GM11168 (cell line): Measurements from ENCODE around the gene ZNF750.

ENCODE experiments used
- in situ Hi-C: fragments of 300-500 bp; cut with MboI; formaldehyde crosslinking; loops from one replicate; pipeline ENCODE4 v1.12.0; 2022; ENCODE audit warnings: low sequenced_read_pairs; ENCODE audit not compliant: unreplicated experiment

The ZNF750 gene

DNA sequence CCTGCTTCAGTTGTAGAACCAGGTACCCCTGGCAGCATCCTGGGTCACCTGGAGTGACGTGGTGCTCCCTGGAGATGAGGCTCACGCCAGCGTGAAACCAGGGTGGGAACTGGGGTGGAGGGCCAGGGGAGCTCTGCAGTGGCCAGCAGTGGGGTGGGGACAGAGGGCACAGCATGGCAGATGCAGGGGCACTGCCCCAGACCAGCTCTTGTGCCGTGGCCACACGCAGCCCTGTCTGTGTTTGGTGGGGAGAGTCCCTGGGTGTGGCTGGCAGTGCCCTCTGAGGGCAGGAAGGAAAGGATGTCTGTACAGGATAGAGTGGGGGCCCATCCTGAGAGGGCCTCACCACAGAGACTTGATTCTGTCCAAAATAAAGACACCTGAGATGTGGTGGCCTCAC is 24.5 kb downstream of the ZNF750 start:
- in situ Hi-C loops: no loop called here

DNA sequence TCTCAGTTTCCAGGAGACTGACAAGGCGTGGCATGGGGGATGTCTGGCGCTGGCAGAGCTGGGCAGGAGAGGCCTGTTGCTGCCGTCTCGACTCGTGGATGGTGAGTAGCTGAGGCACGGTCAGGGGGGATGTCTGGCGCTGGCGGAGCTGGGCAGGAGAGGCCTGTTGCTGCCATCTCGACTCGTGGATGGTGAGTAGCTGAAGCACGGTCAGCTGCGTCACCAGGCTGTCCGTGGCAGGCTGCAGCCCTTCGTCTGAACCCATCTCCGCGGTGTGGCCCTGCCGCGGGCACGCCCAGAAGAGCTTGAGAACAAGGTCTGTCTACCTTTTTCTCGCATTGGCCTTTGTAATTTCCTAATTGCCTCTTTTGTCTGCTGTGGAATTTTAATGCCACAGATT is 25.0 kb downstream of the ZNF750 start:
- in situ Hi-C loops: no loop called here

DNA sequence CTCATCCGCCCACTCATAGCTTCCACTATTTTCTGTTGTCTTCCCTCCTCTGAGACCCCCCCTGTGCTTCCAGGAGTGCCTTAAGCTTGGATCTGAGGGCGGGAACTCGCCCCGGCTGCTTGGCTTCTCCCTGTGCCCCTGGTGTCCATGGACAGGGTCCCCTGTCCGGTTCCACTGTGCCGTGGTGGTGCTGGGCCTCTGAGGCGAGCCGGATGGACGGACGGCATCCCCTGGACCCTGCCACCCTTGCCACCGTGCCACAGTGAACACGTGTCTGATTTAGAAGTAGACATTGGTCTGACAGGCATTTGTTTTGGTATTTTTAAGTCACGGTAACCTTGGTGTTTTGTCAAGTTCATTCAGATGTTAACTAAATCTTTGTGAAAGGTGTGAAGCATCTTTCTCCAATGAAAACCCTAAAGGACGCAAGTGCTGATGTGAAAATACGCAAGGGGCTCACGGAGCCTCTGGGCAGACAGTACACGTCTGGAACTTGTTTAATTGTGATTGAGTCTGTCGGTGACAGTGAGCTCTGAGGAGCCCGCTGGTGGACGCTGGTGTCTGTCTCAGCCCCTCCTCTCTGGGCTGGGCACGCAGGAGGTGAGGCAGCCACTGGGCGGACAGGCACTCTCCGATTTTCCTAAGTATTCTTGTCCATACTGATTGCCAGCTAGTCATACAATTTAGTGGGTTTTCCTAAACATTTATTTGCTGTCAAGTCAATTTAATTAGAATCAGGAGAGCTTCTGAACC is 26.3 kb downstream of the ZNF750 start:
- in situ Hi-C loops: no loop called here

DNA sequence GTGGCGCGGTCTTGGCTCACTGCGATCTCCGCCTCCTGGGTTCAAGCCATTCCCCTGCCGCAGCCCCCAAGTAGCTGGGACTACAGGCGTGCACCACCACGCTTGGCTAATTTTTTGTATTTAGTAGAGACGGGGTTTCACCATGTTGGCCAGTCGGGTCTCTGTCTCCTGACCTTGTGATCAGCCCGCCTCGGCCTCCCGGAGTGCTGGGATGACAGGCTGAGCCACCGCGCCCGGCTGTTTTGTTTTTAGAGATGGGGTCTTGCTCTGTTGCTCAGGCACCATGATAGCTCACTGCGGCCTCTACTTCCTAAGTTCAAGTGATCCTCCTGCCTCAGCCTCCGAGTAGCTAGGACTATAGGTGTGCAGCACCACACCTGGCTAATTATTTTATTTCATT is 27.2 kb downstream of the ZNF750 start:
- in situ Hi-C loops: no loop called here

DNA sequence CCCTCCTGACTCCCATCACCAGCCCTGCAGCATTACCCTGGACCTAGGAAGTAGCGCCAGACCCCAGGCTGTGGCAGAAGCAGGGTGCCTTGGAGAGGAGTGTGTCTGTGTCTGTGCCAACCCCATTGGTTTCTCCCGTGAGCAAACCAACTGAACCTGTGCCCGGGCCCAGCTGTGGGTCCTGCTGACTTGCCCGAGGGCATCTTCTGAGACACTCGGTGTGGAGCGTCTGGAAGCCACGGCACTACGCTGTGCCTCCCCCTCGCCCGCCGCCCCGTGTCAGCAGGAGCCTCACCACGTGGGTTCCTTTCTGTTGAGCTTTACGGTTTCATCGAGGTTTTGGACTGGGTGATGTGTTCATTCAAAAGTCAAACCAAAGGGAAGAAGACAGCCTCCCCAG is 27.8 kb downstream of the ZNF750 start:
- in situ Hi-C loops: no loop called here

DNA sequence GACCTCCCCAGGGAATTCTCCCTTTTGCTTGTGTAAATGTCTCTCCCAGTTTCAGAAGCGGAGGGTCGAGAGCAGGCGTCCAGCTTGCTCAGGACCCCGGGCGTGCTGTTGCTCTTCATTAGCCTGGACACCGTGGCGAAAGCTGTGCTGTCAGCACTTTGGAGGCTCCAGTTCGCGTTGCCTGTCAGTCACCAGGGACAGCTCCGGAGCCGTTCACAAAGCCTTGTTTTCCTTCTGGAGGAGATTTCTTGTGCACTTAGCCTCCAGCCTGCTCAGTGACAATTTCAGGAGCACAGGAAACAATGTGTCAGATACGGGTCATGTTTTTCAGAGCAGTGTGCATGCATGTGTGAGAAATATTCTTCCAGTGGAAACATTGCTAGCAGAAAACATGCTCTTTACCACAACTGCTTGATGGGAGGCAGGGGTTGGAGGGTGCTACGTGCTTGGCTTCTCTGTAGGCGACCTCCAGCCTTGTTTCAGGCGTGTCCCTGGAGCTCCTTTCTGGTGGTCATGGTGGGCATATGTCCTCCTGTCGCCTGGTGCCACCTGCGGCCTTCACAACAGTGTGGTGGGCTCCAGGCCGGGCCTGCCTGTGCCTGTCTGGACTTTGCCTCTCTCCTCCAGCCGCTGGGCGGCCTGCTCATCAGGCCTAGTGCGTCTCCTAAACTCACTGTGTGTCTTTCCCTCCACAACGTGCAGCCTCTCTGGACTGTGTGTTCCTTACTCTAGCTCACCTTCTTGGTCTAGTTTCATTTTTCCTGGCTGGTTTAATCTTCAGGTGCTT is 29.0 kb downstream of the ZNF750 start:
- in situ Hi-C loops: no loop called here

DNA sequence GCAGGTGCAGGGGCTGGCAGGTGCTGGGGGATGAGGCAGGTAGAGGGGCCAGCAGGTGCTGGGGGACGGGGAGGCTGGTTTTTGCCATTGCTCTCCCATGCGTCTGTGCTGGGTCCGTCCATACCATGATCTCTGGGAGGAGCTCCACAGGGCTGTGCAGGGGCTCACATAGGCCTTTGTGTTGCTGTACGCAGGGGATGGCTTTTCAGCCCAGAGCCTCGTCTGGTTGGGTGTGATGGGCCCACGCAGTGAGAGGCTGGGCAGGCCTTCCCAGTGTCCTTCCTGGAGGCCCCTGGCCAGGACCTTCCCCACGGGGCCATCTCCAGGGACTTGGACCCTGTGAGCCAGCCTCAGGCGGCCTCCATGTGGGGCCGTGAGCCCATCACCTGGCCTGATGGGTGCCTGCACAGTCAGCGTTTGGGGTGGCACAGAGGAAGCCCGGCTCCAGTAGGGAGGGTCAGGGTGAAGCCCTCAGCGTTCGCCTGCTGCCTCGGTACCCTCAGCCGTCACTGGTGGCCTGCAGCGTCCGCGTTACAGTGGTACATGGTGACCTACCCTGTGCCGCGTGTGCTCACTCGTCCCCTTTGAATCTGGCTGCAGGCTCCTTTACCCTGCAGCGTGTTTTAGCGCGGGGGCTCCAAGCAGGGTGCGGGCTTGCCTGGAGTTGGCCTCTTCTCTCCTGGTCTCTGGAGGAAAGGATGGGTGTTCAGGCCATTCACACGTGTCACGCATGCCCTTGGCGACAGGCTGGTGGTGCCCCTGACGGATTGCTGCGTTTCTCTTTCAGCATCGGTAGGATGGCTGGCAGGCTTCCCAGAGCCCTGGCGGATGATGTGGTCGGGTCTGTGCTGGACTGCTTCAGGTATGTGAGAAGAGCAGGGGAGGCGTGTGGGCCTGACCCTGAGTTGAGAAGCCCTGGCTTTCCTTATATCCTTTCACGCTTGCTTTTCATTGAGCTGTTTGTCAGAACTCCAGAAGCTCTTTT is 30.6 kb downstream of the ZNF750 start:
- in situ Hi-C loops: no loop called here

DNA sequence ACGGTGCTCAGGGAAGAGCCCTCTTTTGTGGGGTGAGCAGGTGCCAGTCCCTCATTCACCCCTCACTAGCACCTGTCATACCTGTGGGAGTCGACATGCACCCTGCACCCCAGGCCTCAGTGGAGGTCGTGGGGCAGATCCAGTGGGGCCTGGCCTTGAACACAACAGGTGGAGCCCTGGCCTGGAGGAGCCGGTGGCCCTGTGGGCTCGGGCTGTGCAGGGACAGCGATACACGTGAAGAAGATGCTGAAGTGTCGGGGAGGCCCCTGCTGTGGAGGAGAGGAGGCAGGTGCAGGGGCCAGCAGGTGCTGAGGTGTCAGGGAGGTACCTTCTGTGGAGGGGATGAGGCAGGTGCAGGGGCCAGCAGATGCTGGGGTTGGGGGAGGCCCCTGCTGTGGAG is 31.8 kb downstream of the ZNF750 start:
- in situ Hi-C loops: no loop called here

DNA sequence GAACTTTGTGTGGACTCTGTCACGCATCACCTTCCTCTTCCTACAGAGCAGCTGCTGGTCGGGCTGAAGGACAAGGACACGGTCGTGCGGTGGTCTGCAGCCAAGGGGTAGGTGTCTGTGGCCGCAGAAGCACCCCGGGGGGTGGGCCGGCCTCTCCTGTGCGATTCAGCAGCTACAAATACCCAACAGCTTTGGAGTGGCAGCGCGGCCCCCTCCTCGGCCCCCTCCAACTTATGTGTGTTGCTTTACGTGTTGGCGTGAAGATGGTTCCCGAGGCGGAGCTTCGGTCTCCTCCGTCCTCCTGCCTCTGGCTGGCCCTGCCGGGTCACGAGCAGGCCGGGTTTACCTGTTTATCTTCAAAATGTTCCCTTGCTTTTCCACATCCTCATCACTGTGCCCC is 32.3 kb downstream of the ZNF750 start:
- in situ Hi-C loops: no loop called here

DNA sequence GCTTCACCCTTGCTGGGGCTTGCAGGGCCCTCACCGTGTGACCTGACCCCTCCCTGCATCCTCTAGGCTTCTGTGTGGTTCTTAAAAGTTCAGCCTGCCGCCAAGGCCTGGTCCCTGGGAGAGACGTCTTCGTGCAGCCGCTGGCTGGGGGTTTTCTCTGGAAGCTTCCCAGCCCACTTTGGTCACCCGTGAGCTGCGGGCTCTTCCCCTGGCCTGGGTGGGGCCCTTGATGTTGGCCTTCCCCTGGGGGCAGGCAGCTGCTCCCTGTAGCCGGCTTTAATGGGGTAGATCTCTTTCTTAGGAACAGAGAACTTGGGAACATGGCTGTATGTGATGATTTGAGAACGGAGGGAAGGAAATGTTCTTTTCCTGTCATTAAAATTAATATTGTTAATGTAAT is 32.7 kb downstream of the ZNF750 start:
- in situ Hi-C loops: no loop called here

DNA sequence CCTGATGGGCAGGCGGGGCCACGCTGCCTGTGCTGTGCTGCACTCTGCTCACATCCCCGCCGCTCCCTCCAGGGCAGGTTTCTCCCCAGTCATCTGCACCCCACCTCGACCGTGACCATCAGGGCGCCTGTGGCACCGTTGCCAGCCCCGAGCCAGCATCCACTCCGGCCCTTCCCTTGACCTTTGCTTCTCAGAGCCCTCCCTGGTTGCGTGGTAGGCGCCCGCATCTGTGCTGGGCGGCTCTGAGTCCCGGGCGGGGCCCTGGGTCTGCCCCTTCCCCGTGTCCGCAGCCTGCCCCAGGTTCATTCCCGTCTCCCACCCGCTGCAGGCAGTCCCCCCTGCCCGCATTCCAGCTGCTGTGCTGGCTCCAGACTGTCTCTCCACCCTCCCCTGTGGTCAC is 33.2 kb downstream of the ZNF750 start:
- in situ Hi-C loops: no loop called here

DNA sequence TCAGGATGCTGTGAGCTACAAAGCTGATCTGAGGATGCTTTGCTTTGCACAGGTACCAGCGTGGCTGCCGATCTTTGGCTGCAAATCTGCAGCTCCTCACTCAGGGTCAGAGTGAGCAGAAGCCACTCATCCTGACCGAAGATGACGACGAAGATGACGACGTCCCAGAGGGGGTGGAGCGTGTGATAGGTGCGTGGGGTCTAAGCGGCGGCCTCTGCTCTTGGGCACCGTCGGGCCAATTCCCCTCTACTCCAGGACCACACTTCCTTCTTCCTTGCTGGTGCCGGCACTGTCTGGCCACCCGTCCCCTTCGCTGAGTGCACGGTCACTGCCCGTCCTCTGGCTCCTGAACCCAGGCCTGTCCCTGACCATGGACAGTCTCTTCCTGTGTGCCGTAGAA is 34.0 kb downstream of the ZNF750 start:
- in situ Hi-C loops: no loop called here

DNA sequence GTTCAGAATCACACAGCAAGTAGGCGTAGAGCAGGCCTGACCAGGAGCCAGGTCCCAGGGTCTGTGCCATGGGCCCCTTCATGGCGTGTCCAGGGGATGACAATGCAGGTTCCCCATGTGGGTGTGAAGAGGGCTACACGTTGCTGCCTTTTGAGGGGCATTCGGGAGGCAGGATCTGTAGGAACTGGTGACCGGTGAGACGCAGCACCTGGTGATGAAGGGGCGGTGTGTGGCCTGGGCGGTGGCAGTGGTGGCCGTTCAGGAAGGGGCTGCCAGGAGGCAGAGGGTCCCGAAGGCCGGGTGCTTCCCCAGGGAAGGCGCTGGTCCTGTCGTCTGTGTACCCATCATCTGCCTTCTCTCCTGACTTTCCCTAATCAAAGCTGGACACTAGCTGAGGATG is 34.6 kb downstream of the ZNF750 start:
- in situ Hi-C loops: no loop called here

DNA sequence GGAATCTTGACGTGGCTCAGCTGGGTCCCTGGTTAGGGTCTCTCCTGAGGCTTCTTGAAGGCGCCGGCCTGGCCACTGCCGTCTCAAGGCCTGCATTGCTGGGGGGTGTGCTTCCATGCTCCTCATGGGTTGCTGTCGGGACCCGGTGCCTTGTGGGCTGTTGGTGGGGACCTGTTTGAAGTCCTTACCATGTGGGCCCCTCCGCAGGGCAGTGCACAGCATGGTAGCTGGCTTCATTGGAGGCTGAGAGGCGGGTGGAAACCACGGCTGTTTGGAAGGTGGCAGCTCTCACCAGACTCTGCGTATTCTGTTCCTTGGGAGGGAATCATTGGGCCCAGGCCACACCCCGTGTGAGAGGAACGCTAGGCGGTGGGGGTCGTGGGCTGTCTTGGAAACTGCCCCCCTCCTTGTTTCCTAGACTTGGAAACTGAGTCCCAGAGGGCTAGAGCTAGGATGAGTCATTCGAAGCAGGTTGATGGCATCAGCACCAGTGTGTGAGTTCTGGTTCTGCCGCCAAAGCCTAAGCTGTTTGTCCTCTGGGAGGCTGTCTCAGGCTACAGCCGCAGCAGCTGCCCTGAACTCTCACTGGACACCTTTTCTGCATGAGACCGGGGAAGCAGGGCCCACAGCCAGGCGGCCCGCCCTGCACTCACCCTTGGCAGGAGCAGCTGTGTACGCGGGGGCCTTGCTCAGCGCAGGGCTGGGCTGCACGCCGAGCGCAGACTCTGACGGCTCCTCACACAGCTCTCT is 35.2 kb downstream of the ZNF750 start:
- in situ Hi-C loops: no loop called here

DNA sequence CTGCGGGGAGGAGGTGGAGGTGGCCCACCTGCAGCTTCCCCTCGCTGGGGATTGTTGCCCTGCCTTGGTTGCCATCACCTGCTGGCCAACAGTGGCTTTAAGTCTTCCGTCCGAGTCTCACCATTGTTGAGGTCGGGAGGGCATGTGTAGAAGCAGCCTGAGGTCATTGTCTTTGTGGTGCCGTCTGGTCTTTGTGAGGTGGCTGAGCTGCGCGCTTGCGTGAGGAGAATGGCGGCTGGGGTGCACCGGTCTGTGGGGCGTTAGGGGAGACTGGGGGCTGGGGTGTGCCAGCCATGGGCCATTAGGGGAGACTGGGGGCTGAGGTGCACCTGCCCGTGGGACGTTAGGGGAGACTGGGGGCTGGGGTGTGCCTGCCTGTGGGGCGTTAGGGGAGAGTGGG is 36.2 kb downstream of the ZNF750 start:
- in situ Hi-C loops: no loop called here

DNA sequence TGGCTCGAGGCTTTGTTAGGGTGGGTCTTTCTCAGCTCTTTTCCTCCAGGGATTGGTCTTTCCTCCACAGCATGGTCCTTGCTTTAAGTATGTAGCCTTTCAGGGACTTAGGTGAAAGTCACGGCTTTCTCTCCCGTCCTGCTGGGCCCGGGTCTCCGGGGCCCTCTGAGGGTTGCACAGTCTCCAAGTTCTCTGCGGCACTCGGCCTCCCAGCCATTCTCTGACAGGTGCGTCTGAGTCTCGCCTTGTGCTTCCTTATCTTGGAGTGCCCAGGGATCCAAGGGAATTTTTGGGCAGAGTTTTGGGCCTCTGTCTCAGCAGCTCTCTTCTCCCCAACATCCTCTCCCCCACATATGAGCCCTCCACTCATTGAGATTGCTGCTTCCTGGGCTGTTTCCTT is 36.6 kb downstream of the ZNF750 start:
- in situ Hi-C loops: no loop called here

DNA sequence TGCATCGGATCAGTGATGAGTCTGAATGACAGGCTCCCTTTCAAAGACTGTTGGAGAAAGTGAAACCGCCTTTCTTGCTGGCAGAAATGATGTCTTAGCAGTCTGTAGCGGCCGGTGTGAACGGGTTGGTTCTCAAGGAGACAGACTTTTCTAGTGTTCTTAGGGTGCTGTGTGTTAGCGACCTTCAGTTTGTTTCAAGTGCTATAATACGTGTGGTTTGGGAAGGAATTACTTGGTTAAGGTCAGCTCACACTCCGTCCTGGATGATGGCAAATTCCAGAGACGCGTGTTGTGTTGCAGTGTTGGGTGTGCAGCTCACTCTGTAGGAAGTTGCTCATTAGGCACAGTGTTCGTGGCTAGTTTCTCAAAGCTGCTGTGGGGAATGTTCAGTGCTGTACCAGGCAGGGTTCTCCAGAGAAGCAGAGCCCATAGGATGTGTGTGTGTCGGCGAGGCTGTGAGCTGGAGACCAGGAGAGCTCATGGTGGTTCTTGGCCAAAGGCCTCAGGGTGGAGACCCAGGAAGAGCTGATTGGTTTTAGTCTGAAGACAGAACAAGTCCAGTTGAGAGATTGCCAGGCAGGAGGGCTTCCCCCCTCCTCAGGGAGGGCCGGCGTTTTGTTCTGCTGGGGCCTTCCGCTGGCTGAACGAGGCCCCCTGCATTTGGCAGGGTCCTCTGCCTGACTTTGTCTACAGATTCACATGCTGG is 37.6 kb downstream of the ZNF750 start:
- in situ Hi-C loops: no loop called here

DNA sequence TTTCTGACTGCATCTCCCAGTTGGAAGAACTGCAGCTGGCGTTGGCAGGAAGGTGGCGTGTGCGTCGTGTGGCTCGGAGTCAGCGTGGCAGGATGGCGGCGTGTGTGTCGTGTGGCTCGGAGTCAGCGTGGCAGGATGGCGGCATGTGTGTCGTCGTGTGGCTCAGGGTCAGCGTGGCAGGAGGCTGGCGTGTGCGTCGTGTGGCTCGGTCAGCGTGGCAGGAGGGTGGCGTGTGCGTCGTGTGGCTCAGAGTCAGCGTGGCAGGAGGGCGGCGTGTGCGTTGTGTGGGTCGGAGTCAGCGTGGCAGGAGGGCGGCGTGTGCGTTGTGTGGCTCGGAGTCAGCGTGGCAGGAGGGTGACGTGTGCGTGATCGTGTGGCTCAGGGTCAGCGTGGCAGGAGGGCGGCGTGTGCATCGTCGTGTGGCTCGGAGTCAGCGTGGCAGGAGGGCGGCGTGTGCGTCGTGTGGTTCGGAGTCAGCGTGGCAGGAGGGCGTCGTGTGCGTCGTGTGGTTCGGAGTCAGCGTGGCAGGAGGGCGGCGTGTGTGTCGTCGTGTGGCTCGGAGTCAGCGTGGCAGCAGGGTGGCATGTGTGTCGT is 38.3 kb downstream of the ZNF750 start:
- in situ Hi-C loops: no loop called here

DNA sequence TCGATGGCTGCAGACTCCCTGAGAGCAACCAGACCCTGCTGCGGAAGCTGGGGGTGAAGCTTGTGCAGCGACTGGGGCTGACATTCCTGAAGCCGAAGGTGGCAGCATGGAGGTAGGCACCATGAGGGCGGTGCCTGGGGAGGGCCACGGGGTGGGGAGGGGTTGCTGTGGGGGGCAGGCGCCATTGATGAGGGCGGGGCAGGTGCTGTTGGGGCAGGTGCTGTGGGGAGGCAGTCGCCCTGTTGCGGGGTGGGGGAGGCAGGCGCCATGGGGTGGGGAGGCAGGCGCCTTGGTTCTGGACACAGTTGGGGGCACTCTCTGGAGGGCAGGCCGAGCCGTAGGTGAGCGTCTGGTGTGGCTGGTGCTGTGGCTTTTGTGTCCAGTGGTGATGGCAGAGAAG is 38.9 kb downstream of the ZNF750 start:
- in situ Hi-C loops: no loop called here
